AG08395 (cell line): ENCODE data around the gene CDK6.
A peak's percentile ranks its signal among the peaks of the same experiment; 100 is the strongest.

Experiments used
- DNase-seq: peaks from one replicate; pipeline ENCODE4 v3.0.0; 2012; ENCODE audit warnings: mixed read lengths, low spot score

Gene CDK6

DNA sequence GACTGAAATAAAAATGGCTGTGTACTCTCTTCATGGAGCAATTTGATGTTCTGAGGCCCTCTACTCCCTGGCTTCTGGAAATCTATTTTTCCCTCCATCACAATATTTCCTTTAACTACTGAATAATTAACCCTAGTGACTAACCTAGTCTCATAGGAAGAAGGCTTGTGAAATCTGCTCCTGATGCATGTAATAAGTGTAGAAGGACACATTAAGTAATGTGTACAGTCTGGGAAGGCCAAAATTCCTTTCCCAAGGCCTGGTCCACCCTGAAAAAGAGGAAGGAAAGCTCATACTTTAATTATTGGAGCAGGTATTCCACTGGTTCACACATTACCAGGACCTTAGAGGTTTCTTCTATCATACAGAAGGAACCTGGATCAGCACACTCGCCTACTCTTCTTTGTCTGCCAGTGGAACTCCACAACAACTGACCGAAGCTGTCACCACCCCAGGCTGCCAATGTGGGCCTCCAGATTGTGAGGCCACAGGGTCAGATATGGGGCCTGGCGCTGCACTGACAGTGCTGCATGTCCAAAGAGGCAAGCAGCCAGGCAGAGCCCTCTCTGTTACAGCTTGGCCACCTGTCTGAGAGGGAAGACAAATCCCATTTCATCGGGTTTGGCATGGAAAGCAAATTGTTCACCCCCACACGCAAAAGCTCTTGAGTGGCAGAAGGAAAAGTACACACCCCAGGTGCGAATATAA lies 191.8 kb downstream of the CDK6 start:
- DNase-seq = no peak

GRCh38 chr7:92643821-92644220 lies 192.6 kb downstream of the CDK6 start:
- no peak for DNase-seq

DNA sequence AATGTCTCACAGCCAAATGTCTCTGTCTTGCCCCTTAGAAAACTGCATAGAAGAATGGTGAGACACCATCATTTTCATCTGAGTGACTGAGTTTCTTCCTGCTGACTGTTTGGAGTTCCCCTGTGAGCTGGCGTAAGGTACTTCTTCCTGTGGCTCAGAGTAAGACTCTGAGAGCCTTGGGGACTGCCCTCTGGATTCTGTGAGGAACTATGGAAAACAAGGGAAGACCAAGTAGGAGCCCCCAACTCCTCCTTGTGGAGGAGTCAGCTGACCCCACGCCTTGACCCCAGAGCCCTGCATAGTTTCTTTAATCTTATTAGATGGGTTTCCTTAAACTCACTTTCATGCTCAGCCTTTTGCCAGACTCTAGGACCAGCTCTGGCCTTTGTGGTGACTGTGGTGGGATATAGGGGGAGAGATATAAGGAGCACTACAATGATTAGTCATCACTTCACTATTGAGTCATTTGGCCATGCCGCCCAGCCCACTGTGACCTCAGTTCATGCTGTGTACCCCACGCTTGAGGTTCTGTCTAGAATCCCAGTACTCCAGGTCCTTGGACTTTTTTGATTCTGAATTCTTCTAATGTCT lies 194.4 kb downstream of the CDK6 start:
- DNase-seq = peak; percentile 22

DNA sequence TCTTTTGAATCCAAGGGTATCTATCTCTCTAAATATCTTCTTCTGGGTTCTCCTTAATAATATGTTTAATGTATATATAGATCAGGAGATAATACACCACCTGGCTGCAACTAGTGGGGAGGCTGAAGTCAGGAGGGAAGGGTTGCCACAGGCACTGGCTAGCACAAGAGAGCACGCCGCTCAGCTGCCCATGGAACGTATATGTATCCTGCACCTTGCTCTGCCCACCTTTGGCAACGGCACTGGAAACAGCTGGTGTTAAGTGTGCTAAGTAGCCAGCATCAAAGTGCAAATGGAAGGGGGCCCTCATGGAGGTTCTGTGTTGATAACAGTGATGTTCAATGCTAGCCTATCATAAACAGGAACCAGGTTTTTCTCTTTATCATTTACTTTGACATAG lies 196.4 kb downstream of the CDK6 start:
- no peak for DNase-seq

DNA sequence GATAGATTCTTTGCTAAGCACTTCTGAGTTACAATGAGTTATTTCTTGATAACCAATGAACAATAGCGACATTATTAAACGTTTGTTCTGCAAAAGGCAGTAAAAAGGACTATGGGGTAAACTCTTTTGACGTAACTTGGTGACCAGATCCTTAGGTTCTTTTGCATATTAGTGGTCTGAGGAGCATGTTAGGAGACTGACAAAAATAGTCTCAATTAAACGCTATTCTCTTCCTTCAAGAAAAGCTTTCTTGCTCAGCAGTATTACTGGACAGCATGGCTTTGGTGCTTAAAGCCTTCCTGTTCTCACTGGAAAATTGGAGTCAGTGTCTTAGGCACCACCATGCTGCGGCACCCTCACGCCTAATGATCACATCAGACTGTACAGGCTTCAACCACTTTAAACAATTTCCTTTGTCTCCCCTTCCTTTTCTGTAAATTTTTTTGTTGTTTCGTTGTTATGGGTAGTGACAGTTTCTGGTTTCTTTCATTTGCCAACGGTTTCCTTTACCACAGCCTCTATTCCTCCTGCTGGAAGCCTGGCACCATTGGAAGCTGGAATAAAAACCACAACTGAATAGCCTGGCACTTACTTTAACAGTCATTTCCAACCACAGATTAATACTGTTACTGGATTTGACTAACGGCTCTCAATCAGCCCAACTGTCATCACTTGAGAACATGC lies 197.0 kb downstream of the CDK6 start:
- no peak for DNase-seq

GRCh38 chr7:92636018-92636560 lies 200.3 kb downstream of the CDK6 start:
- DNase-seq = no peak

DNA sequence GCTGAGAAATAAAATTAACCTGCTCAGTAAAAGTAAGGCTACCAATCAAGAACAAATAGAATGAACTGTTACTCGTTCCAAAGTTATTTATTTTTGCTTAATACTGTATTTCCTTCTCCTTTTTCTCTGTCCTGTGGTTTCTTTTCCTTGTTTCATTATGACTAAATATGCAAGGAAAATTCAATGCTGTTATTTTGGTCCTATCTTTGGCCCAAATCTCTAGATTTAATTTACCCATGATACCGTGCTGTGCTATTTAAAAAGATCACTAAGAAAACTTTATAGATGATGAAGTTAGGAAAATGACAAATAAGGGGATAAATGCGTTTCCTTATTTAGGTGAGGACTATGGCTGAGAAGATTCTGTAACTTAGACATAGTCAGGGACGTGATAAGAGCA lies 200.8 kb downstream of the CDK6 start:
- DNase-seq = no peak

GRCh38 chr7:92634924-92635519 lies 201.4 kb downstream of the CDK6 start:
- peak; percentile 27 for DNase-seq

GRCh38 chr7:92634205-92634604 lies 202.2 kb downstream of the CDK6 start:
- DNase-seq = no peak

DNA sequence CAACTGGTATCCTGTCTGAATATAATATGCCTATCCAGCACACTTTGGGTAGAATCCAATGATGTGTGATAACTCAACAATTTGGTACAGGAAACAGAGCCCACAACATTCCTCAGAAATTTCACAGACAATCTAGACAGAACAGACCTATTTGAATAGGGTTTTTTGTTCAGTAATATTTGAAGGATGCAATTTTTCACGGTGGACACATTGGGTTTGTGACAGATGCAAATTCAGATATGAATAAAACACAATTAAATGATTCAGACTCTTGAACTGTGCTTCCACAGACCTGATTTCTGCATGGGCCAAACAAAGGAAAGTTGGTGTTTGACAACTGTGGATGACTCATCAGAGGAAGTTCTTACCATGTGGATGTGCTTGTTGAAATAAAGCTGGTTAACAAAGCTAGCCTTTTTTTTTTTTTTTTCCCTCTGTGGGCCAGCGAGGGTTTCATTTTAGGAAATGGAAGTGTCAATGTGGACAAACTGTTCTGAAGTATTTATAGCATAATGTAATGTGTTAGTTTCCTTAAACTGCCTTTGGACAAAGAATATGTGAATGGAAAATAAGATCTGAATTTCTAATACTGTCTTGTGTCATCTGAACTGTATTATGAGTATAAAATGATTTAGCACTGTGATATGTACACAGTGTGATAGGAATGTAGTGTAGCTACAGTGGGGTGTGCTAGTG lies 203.0 kb downstream of the CDK6 start:
- peak; percentile 70 for DNase-seq

GRCh38 chr7:92632791-92633190 lies 203.6 kb downstream of the CDK6 start:
- DNase-seq = no peak

DNA sequence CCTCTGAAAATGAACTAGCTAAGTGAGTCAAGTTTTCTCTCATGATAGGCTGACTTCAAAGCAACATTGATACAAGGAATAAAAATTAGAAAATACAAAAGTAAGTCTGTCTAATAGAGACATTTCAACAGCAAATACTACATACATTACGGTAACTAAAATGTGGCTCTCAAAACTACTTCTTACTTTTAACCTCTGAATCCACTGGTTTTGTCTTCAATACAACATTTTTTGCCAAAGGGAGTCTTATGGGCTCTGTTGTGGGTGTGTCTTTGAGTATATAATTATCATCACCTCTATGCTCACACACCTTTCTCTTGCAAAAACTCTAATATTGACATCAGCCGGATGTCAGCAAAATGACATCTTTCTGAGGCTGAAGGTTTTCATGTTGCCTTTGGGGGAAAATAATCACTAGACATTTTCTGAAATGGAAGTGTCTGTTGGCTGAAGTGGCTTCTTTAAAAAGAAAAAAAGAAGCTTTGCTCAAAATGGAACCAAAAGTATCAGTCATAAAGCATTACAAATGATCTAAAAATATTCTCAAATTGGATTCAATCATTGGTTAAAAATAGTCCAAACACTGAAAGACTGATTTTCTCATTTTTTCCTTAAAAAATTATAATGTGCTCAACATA lies 204.4 kb downstream of the CDK6 start:
- no peak for DNase-seq

- no peak for DNase-seq
These were observed 205.1 kb downstream of the CDK6 start for GRCh38 chr7:92631067-92631849.

DNA sequence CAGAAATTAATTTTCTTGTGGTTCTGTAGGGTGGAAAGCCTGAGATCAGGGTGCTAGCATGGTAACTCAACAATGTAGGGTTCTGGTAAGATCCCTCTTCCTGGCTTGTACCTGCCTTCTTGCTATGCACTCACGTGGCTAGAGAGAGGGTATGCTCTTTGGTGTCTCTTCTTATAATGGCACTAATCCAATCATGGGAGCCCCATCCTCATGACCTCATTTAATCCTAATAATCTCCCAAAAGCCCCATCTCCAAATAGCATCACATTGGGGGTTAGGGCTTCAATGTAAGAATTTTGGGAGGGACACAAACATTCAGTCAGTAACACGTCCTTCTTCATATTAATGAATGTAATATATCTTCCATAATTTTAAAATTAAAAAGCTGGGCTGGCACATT lies 206.6 kb downstream of the CDK6 start:
- no peak for DNase-seq

DNA sequence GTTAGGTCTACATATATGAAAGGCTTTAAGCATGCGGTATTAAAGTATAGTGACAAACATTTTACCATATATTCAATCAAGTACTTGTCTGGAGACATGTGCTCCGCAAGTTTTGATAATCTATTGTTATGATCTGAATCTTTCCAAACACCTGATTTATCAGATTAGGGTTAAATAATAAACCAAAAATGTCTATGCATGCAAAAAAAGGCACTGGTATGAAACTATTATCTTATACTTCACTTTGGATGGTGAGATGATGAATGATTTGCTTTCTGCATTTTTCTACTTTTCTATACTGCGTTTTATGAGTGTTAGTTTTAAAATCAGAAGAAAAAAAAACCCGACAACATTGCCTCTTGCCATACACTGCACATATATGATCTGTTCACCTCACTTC lies 208.4 kb downstream of the CDK6 start:
- no peak for DNase-seq

GRCh38 chr7:92626281-92626809 lies 210.0 kb downstream of the CDK6 start:
- no peak for DNase-seq

DNA sequence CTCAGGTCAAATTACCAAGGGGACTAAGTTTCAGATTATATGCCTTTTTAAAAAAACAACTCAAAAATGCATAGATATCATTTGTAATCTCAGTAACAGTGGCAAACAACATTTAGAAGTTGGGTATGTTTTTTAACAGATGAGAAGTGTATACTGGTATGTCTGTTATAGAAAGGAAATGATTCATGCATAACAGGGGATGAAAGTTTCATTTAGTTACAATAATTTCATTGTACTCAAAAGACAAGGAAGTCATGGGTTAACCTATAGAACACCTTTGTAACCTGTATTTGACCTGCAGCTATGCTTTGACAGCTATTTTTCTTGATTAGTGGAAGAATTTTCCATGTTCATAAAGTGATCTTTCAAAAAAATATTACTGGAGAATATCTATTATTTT lies 210.8 kb downstream of the CDK6 start:
- no peak for DNase-seq

GRCh38 chr7:92624298-92624996 lies 211.9 kb downstream of the CDK6 start:
- DNase-seq = no peak

DNA sequence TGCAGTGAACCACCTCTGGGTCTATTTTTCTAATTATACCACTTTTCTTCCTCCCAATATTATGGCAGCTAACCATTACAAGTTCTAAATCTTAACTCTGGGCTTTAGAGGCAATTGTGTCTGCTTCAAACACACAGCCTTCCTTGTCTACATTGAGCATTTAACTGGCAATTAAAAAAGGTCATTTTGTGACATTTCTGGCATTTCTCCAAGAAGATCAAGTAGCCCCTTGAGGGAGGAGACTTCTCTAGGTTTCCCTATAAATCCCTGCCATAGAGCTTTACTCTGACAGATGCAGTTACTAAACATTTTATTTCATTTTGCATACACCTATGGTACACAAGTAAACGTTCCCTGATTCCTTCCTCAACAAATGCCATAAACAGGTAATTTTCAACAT lies 212.8 kb downstream of the CDK6 start:
- DNase-seq = no peak

GRCh38 chr7:92622685-92623084 lies 213.7 kb downstream of the CDK6 start:
- DNase-seq = no peak
